HepG2 (cell line): Measurements from ENCODE around the gene SAPCD1. TPM values are rescaled to one million over a fixed set of nuclear protein-coding genes. Genes with fewer than 3 reads are reported as not detected.
A peak's percentile ranks its signal among the peaks of the same experiment; 100 is the strongest.

Experiments
- ATF1 ChIP-seq: IDR thresholded peaks from 2 replicates; pipeline ENCODE4 v1.6.1; 2016; ENCODE audit warnings: mild to moderate bottlenecking, control low read depth
- BORCS8-MEF2B ChIP-seq: sonication (generic); formaldehyde crosslinking; IDR thresholded peaks from 2 replicates; pipeline ENCODE4 v1.8.0; 2022; ENCODE audit warnings: mild to moderate bottlenecking, missing genetic modification reagents
- CCDC6 ChIP-seq: sonication (generic); formaldehyde crosslinking; IDR thresholded peaks from 2 replicates; pipeline ENCODE4 v1.8.1; 2022; ENCODE audit warnings: mild to moderate bottlenecking, missing genetic modification reagents, moderate library complexity
- FOXA1 ChIP-seq, 2 experiments: fragments of 450-650 bp in 1 of 2; sonication (generic) in 1 of 2; formaldehyde crosslinking in 1 of 2; IDR thresholded peaks; 2 replicates each; pipeline versions ENCODE4 v1.4.0 to v1.6.1; 2016 to 2020; ENCODE audit warnings: missing genetic modification reagents in 1 of 2
- HDAC2 ChIP-seq: sonication (generic); formaldehyde crosslinking; IDR thresholded peaks from 2 replicates; pipeline ENCODE4 v1.4.0; 2020; ENCODE audit warnings: missing genetic modification reagents
- HNF1A ChIP-seq, 2 experiments: sonication (generic) in 1 of 2; formaldehyde crosslinking in 1 of 2; IDR thresholded peaks; 2 replicates each; pipeline versions ENCODE4 v1.4.0 to v1.6.1; 2016 to 2020; ENCODE audit warnings: borderline replicate concordance in 1 of 2, low read depth in 1 of 2, mild to moderate bottlenecking in 1 of 2, missing genetic modification reagents in 1 of 2
- KLF6 ChIP-seq: IDR thresholded peaks from 2 replicates; pipeline ENCODE4 v1.8.0; 2016; ENCODE audit warnings: missing biosample characterization, missing genetic modification reagents
- MED8 ChIP-seq: sonication (generic); formaldehyde crosslinking; IDR thresholded peaks from 2 replicates; pipeline ENCODE4 v1.8.1; 2023; ENCODE audit warnings: mild to moderate bottlenecking, missing genetic modification reagents; ENCODE audit not compliant: insufficient replicate concordance
- NR2F1 ChIP-seq, 2 experiments: fragments of 450-650 bp in 1 of 2; formaldehyde crosslinking in 1 of 2; IDR thresholded peaks; 2 replicates each; pipeline versions ENCODE4 v1.5.0 to v1.6.1; 2016 to 2020; ENCODE audit warnings: mild to moderate bottlenecking in 1 of 2, missing compliant biosample characterization in 1 of 2, missing genetic modification reagents in 1 of 2, moderate library complexity in 1 of 2
- ONECUT2 ChIP-seq: sonication (generic); formaldehyde crosslinking; IDR thresholded peaks from 2 replicates; pipeline ENCODE4 v1.4.0; 2020; ENCODE audit warnings: missing genetic modification reagents
- TARDBP ChIP-seq: sonication (generic); formaldehyde crosslinking; IDR thresholded peaks from 2 replicates; pipeline ENCODE4 v1.8.0; 2022; ENCODE audit warnings: mild to moderate bottlenecking, missing genetic modification reagents
- TBL1XR1 ChIP-seq: fragments of 150-350 bp; IDR thresholded peaks from 2 replicates; pipeline ENCODE4 v1.6.1; 2014; ENCODE audit warnings: borderline replicate concordance, low read length; ENCODE audit not compliant: partially characterized antibody
- THAP11 ChIP-seq: IDR thresholded peaks from 2 replicates; pipeline ENCODE4 v1.6.1; 2016; ENCODE audit warnings: missing biosample characterization, missing genetic modification reagents
- TRIM24 ChIP-seq: sonication (generic); formaldehyde crosslinking; IDR thresholded peaks from 2 replicates; pipeline ENCODE4 v1.8.0; 2022; ENCODE audit warnings: mild to moderate bottlenecking, missing genetic modification reagents
- ZBTB38 ChIP-seq: sonication (generic); formaldehyde crosslinking; IDR thresholded peaks from 2 replicates; pipeline ENCODE4 v1.5.1; 2020; ENCODE audit warnings: mild to moderate bottlenecking, missing genetic modification reagents
- ZBTB8A ChIP-seq: sonication (generic); formaldehyde crosslinking; IDR thresholded peaks from 2 replicates; pipeline ENCODE4 v1.4.0; 2020; ENCODE audit warnings: mild to moderate bottlenecking, low read depth, missing genetic modification reagents, borderline replicate concordance
- ZFP90 ChIP-seq: sonication (generic); formaldehyde crosslinking; IDR thresholded peaks from 2 replicates; pipeline ENCODE4 v1.8.0; 2022; ENCODE audit warnings: missing genetic modification reagents, mild to moderate bottlenecking, inconsistent platforms, borderline replicate concordance
- ZNF121 ChIP-seq: sonication (generic); formaldehyde crosslinking; IDR thresholded peaks from 2 replicates; pipeline ENCODE4 v1.5.0; 2020; ENCODE audit warnings: mild to moderate bottlenecking, missing genetic modification reagents
- ZNF143 ChIP-seq: sonication (generic); formaldehyde crosslinking; IDR thresholded peaks from 2 replicates; pipeline ENCODE4 v1.4.0; 2020; ENCODE audit warnings: missing genetic modification reagents
- ZNF17 ChIP-seq: sonication (generic); formaldehyde crosslinking; IDR thresholded peaks from 2 replicates; pipeline ENCODE4 v1.5.0; 2020; ENCODE audit warnings: mild to moderate bottlenecking, missing genetic modification reagents
- ZNF224 ChIP-seq: sonication (generic); formaldehyde crosslinking; IDR thresholded peaks from 2 replicates; pipeline ENCODE4 v1.5.0; 2020; ENCODE audit warnings: mild to moderate bottlenecking, missing genetic modification reagents
- ZNF256 ChIP-seq: sonication (generic); formaldehyde crosslinking; conservative IDR thresholded peaks from 2 replicates; pipeline ENCODE4 v1.4.0; 2020; ENCODE audit warnings: missing genetic modification reagents
- ZNF264 ChIP-seq: sonication (generic); formaldehyde crosslinking; IDR thresholded peaks from 2 replicates; pipeline ENCODE4 v1.4.0; 2020; ENCODE audit warnings: missing genetic modification reagents
- ZNF552 ChIP-seq: sonication (generic); formaldehyde crosslinking; IDR thresholded peaks from 2 replicates; pipeline ENCODE4 v1.9.0; 2022; ENCODE audit warnings: missing genetic modification reagents, mild to moderate bottlenecking, borderline replicate concordance
- ZNF724P ChIP-seq: sonication (generic); formaldehyde crosslinking; IDR thresholded peaks from 2 replicates; pipeline ENCODE4 v1.8.0; 2022; ENCODE audit warnings: missing genetic modification reagents, borderline replicate concordance
- ZNF775 ChIP-seq: sonication (generic); formaldehyde crosslinking; IDR thresholded peaks from 2 replicates; pipeline ENCODE4 v1.4.0; 2020; ENCODE audit warnings: missing genetic modification reagents, mild to moderate bottlenecking, moderate library complexity, borderline replicate concordance
- ZNF788 ChIP-seq: sonication (generic); formaldehyde crosslinking; IDR thresholded peaks from 2 replicates; pipeline ENCODE4 v1.5.0; 2020; ENCODE audit warnings: mild to moderate bottlenecking, missing genetic modification reagents, borderline replicate concordance
- polyA plus RNA-seq, 8 experiments: library from polyadenylated mRNA; depleted of rRNA in 3 of 8; stranded (reverse) in 7 of 8; unstranded in 1 of 8; fragments of >200 nt; fragmentation: Illumina TruSeq in 4 of 8; extraction: Trizol in 4 of 8; gene quantifications; 2 replicates each; pipeline versions ENCODE4 v1.2.1 to v1.2.3, GENCODE V29; 2011 to 2016; ENCODE audit warnings: low read depth in 4 of 8, missing spikeins in 1 of 8, mixed read lengths in 1 of 8; ENCODE audit not compliant: insufficient read depth in 1 of 8
- total RNA-seq, 5 experiments: library from RNA; depleted of rRNA; stranded (reverse); fragments of >200 nt; fragmentation: Illumina TruSeq; extraction: Trizol; gene quantifications; 2 replicates each; pipeline ENCODE4 v1.2.3, GENCODE V29; 2016; ENCODE audit warnings: low read depth in 1 of 5

SAPCD1 gene
- total and polyA plus RNA-seq, 2 of the 13 experiments (the other 11 are each of a cell fraction or from before 2014, with no cell fraction given): 2.5 to 3.9 TPM

DNA sequence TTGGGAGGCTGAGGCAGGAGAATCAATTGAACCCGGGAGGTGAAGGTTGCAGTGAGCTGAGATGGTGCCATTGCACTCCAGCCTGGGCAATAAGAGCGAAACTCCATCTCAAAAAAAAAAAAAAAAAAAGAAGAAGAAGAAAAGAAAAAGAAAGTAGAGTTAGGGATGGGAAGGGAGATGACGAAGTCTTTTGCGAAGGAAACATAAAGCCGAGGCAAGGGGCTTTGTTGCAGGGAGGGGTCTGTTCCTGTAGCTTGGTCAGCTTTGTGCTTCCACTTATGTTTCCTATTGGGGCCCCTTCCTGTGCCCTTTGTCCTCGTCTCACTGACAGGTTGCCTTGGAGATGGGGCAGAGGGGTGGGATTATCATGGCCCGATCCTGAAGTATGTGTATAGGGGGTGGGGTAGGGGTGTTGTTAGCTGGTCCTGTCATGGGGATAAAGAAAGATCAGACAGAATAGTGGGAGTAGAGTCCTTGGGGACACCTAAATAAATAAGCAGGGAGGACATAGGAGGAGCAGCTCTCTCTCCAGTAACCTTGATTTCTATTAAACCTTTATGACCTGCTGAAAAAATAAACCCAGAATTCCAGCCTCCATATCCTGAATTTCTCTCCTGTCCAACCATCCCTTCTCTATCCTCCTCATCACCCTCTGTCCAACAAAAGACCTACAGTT lies 25.0 kb upstream of the SAPCD1 start (continued):
- TF ChIP-seq ZNF552 (CRISPR knock-in tag): no peak; the same call in 1 of the 2 replicates
- peak; percentile 100 for TF ChIP-seq ZNF264 (CRISPR knock-in tag)
- TF ChIP-seq CCDC6 (CRISPR knock-in tag): 0 out of 2 replicates have a peak, but pooled peaks have one; percentile 21
- TF ChIP-seq ZFP90 (CRISPR knock-in tag): peak; percentile 12; the same call in 1 of the 2 replicates
- TF ChIP-seq ZNF121: peak; percentile 67
- no peak for TF ChIP-seq ZNF224 (CRISPR knock-in tag)
- peak; percentile 57; the same call in 1 of the 2 replicates for TF ChIP-seq ZNF788 (CRISPR knock-in tag)
- TF ChIP-seq NR2F1 (CRISPR knock-in tag; IDR thresholded peaks at IDR 0.05): 0 out of 4 replicates have a peak, but pooled peaks of 1 of the 2 experiments have one; percentile 14
- TF ChIP-seq FOXA1 (IDR thresholded peaks at IDR 0.05): 0 out of 2 replicates have a peak, but pooled peaks have one; percentile 4
- peak; percentile 89 for TF ChIP-seq FOXA1 (CRISPR knock-in tag; IDR thresholded peaks at IDR 0.05)
- peak; percentile 72 for TF ChIP-seq MED8 (CRISPR knock-in tag)
- no peak for TF ChIP-seq ZBTB8A (CRISPR knock-in tag)
- TF ChIP-seq ZBTB38 (CRISPR knock-in tag): peak; percentile 30; the same call in 1 of the 2 replicates
- peak; percentile 88 for TF ChIP-seq HNF1A (IDR thresholded peaks at IDR 0.05; ENCODE audit: low read depth)
- TF ChIP-seq HNF1A (CRISPR knock-in tag; IDR thresholded peaks at IDR 0.05; ENCODE audit: borderline replicate concordance): peak; percentile 85
- peak; percentile 19 for TF ChIP-seq KLF6 (CRISPR knock-in tag)
- TF ChIP-seq THAP11 (CRISPR knock-in tag): peak; percentile 69
- TF ChIP-seq TRIM24 (CRISPR knock-in tag): no peak
- 0 out of 2 replicates have a peak, but pooled peaks have one; percentile 14 for TF ChIP-seq ZNF143 (CRISPR knock-in tag)
- TF ChIP-seq ZNF724P (CRISPR knock-in tag): 0 out of 2 replicates have a peak, but pooled peaks have one; percentile 42
- TF ChIP-seq HDAC2: peak; percentile 73; the same call in 1 of the 2 replicates
- no peak for TF ChIP-seq ONECUT2 (CRISPR knock-in tag)
- peak; percentile 92; the same call in 1 of the 2 replicates for TF ChIP-seq TARDBP (CRISPR knock-in tag)
- TF ChIP-seq ZNF775 (CRISPR knock-in tag): no peak
- peak; percentile 64 for TF ChIP-seq TBL1XR1
- TF ChIP-seq ZNF256 (CRISPR knock-in tag): no peak
- 0 out of 2 replicates have a peak, but pooled peaks have one; percentile 51 for TF ChIP-seq ATF1 (CRISPR knock-in tag)
- no peak for TF ChIP-seq ZNF17 (CRISPR knock-in tag)
- TF ChIP-seq BORCS8-MEF2B: 0 out of 2 replicates have a peak, but pooled peaks have one; percentile 41
